GM12878 (cell line): ENCODE data around the gene CNTNAP2.

Experiments used
- MAX ChIP-seq: IDR thresholded peaks from 2 replicates; pipeline ENCODE4 v1.6.1; 2012; ENCODE audit warnings: low read depth, low read length, improper control_type of control experiment
- POLR2AphosphoS5 ChIP-seq: IDR thresholded peaks from 2 replicates; pipeline ENCODE4 v1.6.1; 2011; ENCODE audit warnings: mild to moderate bottlenecking, low read length, inconsistent platforms
- TF ChIP-seq, protein P1 (sequence below): IDR thresholded peaks from 2 replicates; pipeline ENCODE4 v1.6.1; 2012; ENCODE audit warnings: mild to moderate bottlenecking, low read depth, low read length
- TF ChIP-seq, protein P2 (sequence below), 3 experiments: IDR thresholded peaks in 2 of 3; conservative IDR thresholded peaks in 1 of 3; 2 replicates each; pipeline ENCODE4 v1.5.1; 2011; ENCODE audit warnings: low read depth in 3 of 3, low read length in 3 of 3, mild to moderate bottlenecking in 3 of 3, control low read depth in 2 of 3, moderate library complexity in 2 of 3, inconsistent platforms in 1 of 3, mixed read lengths in 1 of 3; ENCODE audit not compliant: control insufficient read depth in 2 of 3, insufficient read depth in 1 of 3; ENCODE audit errors: extremely low read depth in 1 of 3

DNA sequence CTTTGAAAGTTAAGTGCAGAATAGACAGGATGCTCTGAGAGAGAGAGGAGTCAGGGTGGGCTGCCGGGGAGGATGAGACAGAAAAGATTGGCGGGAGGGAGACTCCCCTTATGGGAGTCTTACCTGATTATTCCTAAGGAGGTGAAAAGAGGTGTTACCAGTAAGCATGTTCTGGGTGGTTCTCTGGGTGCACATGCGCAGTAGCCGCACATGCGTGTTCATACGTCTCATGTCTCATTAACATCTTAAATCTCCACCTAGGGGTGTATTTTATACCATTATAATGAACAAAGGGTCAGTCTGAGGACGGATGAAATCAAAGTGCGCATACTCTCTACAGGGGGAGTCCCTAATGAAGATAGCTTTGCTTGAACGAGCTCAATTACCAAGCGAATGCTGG is 1881.0 kb downstream of the CNTNAP2 start:
- TF ChIP-seq, protein P1, sequence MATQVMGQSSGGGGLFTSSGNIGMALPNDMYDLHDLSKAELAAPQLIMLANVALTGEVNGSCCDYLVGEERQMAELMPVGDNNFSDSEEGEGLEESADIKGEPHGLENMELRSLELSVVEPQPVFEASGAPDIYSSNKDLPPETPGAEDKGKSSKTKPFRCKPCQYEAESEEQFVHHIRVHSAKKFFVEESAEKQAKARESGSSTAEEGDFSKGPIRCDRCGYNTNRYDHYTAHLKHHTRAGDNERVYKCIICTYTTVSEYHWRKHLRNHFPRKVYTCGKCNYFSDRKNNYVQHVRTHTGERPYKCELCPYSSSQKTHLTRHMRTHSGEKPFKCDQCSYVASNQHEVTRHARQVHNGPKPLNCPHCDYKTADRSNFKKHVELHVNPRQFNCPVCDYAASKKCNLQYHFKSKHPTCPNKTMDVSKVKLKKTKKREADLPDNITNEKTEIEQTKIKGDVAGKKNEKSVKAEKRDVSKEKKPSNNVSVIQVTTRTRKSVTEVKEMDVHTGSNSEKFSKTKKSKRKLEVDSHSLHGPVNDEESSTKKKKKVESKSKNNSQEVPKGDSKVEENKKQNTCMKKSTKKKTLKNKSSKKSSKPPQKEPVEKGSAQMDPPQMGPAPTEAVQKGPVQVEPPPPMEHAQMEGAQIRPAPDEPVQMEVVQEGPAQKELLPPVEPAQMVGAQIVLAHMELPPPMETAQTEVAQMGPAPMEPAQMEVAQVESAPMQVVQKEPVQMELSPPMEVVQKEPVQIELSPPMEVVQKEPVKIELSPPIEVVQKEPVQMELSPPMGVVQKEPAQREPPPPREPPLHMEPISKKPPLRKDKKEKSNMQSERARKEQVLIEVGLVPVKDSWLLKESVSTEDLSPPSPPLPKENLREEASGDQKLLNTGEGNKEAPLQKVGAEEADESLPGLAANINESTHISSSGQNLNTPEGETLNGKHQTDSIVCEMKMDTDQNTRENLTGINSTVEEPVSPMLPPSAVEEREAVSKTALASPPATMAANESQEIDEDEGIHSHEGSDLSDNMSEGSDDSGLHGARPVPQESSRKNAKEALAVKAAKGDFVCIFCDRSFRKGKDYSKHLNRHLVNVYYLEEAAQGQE, result no peak
- TF ChIP-seq, protein P2, sequence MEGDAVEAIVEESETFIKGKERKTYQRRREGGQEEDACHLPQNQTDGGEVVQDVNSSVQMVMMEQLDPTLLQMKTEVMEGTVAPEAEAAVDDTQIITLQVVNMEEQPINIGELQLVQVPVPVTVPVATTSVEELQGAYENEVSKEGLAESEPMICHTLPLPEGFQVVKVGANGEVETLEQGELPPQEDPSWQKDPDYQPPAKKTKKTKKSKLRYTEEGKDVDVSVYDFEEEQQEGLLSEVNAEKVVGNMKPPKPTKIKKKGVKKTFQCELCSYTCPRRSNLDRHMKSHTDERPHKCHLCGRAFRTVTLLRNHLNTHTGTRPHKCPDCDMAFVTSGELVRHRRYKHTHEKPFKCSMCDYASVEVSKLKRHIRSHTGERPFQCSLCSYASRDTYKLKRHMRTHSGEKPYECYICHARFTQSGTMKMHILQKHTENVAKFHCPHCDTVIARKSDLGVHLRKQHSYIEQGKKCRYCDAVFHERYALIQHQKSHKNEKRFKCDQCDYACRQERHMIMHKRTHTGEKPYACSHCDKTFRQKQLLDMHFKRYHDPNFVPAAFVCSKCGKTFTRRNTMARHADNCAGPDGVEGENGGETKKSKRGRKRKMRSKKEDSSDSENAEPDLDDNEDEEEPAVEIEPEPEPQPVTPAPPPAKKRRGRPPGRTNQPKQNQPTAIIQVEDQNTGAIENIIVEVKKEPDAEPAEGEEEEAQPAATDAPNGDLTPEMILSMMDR (IDR thresholded peaks at IDR 0.05 in 2 of 3, conservative IDR thresholded peaks at IDR 0.05 in 1 of 3; ENCODE audit: control insufficient read depth in 2 of 3, extremely low read depth in 1 of 3, insufficient read depth in 1 of 3, low read depth in 3 of 3, low read length in 3 of 3), result no peak
- TF ChIP-seq POLR2AphosphoS5, result no peak
- TF ChIP-seq MAX, result no peak
